Fibroblast of skin of scalp (primary cell): Measurements from ENCODE around the gene CEP131.
A peak's percentile ranks its signal among the peaks of the same experiment; 100 is the strongest.

Experiments used
- DNase-seq: peaks from one replicate; pipeline ENCODE4 v3.0.0-alpha.2; 2013

CEP131 gene

GRCh38 chr17:81184555-81184954 is 38.2 kb downstream of the CEP131 start:
- no peak for DNase-seq

- no peak for DNase-seq
Observed at GRCh38 chr17:81183807-81184206, 39.0 kb downstream of the CEP131 start.

- DNase-seq = no peak
Observed at GRCh38 chr17:81183316-81183715, 39.4 kb downstream of the CEP131 start.

GRCh38 chr17:81182596-81182995 is 40.2 kb downstream of the CEP131 start:
- DNase-seq = no peak

- DNase-seq = no peak
Observed at GRCh38 chr17:81181811-81182185, 41.0 kb downstream of the CEP131 start.

- no peak for DNase-seq
Observed at GRCh38 chr17:81180836-81181810, 41.6 kb downstream of the CEP131 start.

- DNase-seq = no peak
Observed at GRCh38 chr17:81179861-81180260, 42.9 kb downstream of the CEP131 start.

GRCh38 chr17:81179220-81179619 is 43.5 kb downstream of the CEP131 start:
- no peak for DNase-seq

GRCh38 chr17:81178136-81179091 is 44.4 kb downstream of the CEP131 start:
- DNase-seq = no peak

- peak; percentile 26 for DNase-seq
Observed at GRCh38 chr17:81176666-81177065, 46.1 kb downstream of the CEP131 start.

- DNase-seq = peak; percentile 49
Observed at GRCh38 chr17:81173762-81174155, 49.0 kb downstream of the CEP131 start.

- peak; percentile 21 for DNase-seq
Observed at GRCh38 chr17:81173052-81173761, 49.6 kb downstream of the CEP131 start.

- no peak for DNase-seq
Observed at GRCh38 chr17:81171941-81172340, 50.8 kb downstream of the CEP131 start.

GRCh38 chr17:81170727-81171494 is 51.9 kb downstream of the CEP131 start:
- no peak for DNase-seq

GRCh38 chr17:81169870-81170309 is 52.9 kb downstream of the CEP131 start:
- no peak for DNase-seq

GRCh38 chr17:81167638-81168037 is 55.1 kb downstream of the CEP131 start:
- no peak for DNase-seq

GRCh38 chr17:81167194-81167524 is 55.6 kb downstream of the CEP131 start:
- DNase-seq = no peak

- DNase-seq = no peak
Observed at GRCh38 chr17:81166033-81166492, 56.7 kb downstream of the CEP131 start, which contains the start of gene AATK. Gene AATK (minus strand): TSS chr17:81166221. CDS start chr17:81165992, 229 bp downstream.

GRCh38 chr17:81165246-81166032 is 57.3 kb downstream of the CEP131 start, which contains the start of gene PVALEF:
Gene PVALEF (plus strand): TSS chr17:81165507. CDS start chr17:81181227, 15,720 bp downstream.
- no peak for DNase-seq
